ENCODE results near the gene HK3.

Gene HK3

GRCh38 chr5:176895831-176896230 is 3.3 kb downstream of the HK3 start:
- H3K9me3 ChIP-seq (replicated peaks; ENCODE audit: insufficient read depth, low read length), result no peaks in the 10 kb centered on the region

DNA sequence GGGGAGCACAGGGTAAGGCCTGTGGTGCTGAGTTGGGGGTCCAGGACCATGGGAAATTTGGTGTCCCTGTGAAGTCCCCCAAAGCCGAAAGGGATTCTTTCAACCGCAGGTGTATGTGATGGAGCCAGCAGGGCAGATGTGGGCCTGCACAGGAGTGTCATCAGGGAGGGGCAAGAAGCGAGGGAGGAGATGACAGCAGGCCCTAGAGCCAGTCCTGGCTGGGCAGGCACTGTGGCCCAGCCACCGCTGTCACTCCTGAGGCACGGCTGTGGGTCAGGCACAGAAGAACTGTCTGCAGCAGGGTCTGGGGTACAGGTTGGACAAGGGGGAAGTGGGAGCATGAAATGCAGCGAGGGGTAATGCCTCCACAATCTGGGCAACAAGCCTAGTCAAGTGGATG is 4.8 kb downstream of the HK3 start:
- Histone ChIP-seq H3K79me2 (ENCODE audit: low read length) (no peaks in the 10 kb centered on the region), H3K9ac (ENCODE audit: low read length) (no peak overlapping the region), H3K36me3 (replicated peaks; ENCODE audit: insufficient read depth, low read length) (no peaks in the 10 kb centered on the region), H3K4me3 (ENCODE audit: low read length) (no peak overlapping the region), H3K9me3 (replicated peaks; ENCODE audit: insufficient read depth, low read length) (no peaks in the 10 kb centered on the region), H3K9me2 (replicated peaks; ENCODE audit: insufficient read depth, low read length) (no peaks in the 10 kb centered on the region), H4K20me1 (ENCODE audit: insufficient read depth, low read length) (no peaks in the 10 kb centered on the region), H3K27me3 (replicated peaks; ENCODE audit: insufficient read depth, low read length) (peaks cover 8% of the 10 kb centered on the region), H3K4me2 (ENCODE audit: low read depth, low read length) (no peak overlapping the region), H2AFZ (ENCODE audit: low read length) (no peak overlapping the region), H3K27ac (ENCODE audit: low read length) (no peak overlapping the region), H3K4me1 (ENCODE audit: low read length) (no peaks in the 10 kb centered on the region), H3F3A (ENCODE audit: insufficient read depth, low read length) (no peaks in the 10 kb centered on the region)
- no peak for DNase-seq
- TF ChIP-seq EZH2 (optimal IDR thresholded peaks at IDR 0.05; ENCODE audit: low read depth, low read length) (no peak), EZH2phosphoT487 (IDR thresholded peaks at IDR 0.05; ENCODE audit: low read length) (no peak)

More at GRCh38 chr5:176895831-176896230, 3.3 kb downstream of the HK3 start:
- Histone ChIP-seq H3K4me1 (ENCODE audit: low read length) (no peaks in the 10 kb centered on the region), H3K27ac (ENCODE audit: low read length) (no peak overlapping the region), H3K27me3 (replicated peaks; ENCODE audit: insufficient read depth, low read length) (peaks cover 6% of the 10 kb centered on the region), H3K4me3 (ENCODE audit: low read length) (no peak overlapping the region), H3K9me2 (replicated peaks; ENCODE audit: insufficient read depth, low read length) (no peaks in the 10 kb centered on the region), H3F3A (ENCODE audit: insufficient read depth, low read length) (no peaks in the 10 kb centered on the region), H3K9ac (ENCODE audit: low read length) (no peak overlapping the region), H4K20me1 (ENCODE audit: insufficient read depth, low read length) (no peaks in the 10 kb centered on the region), H3K36me3 (replicated peaks; ENCODE audit: insufficient read depth, low read length) (no peaks in the 10 kb centered on the region), H3K4me2 (ENCODE audit: low read depth, low read length) (no peak overlapping the region), H3K79me2 (ENCODE audit: low read length) (no peaks in the 10 kb centered on the region), H2AFZ (ENCODE audit: low read length) (no peak overlapping the region)
- no peak for TF ChIP-seq EZH2 (optimal IDR thresholded peaks at IDR 0.05; ENCODE audit: low read depth, low read length)
- no peak for TF ChIP-seq EZH2phosphoT487 (IDR thresholded peaks at IDR 0.05; ENCODE audit: low read length)
- no peak for TF ChIP-seq CTCF (IDR thresholded peaks at IDR 0.05; ENCODE audit: low read length)
- no peak for DNase-seq

GRCh38 chr5:176892663-176893062 is 6.5 kb downstream of the HK3 start:
- Histone ChIP-seq H3K9ac (ENCODE audit: low read length) (no peak overlapping the region), H3K9me3 (replicated peaks; ENCODE audit: insufficient read depth, low read length) (no peaks in the 10 kb centered on the region), H3K4me2 (ENCODE audit: low read depth, low read length) (no peak overlapping the region), H4K20me1 (ENCODE audit: insufficient read depth, low read length) (no peaks in the 10 kb centered on the region), H3K27me3 (replicated peaks; ENCODE audit: insufficient read depth, low read length) (peaks cover 24% of the 10 kb centered on the region), H3K36me3 (replicated peaks; ENCODE audit: insufficient read depth, low read length) (no peaks in the 10 kb centered on the region), H3K4me1 (ENCODE audit: low read length) (no peaks in the 10 kb centered on the region), H3K79me2 (ENCODE audit: low read length) (no peaks in the 10 kb centered on the region), H3K4me3 (ENCODE audit: low read length) (no peak overlapping the region), H3K27ac (ENCODE audit: low read length) (no peak overlapping the region), H3K9me2 (replicated peaks; ENCODE audit: insufficient read depth, low read length) (no peaks in the 10 kb centered on the region), H2AFZ (ENCODE audit: low read length) (no peak overlapping the region), H3F3A (ENCODE audit: insufficient read depth, low read length) (no peaks in the 10 kb centered on the region)
- TF ChIP-seq EZH2phosphoT487 (IDR thresholded peaks at IDR 0.05; ENCODE audit: low read length) (no peak), EZH2 (optimal IDR thresholded peaks at IDR 0.05; ENCODE audit: low read depth, low read length) (no peak), CTCF (IDR thresholded peaks at IDR 0.05; ENCODE audit: low read length) (no peak)
- DNase-seq, result no peak

DNA sequence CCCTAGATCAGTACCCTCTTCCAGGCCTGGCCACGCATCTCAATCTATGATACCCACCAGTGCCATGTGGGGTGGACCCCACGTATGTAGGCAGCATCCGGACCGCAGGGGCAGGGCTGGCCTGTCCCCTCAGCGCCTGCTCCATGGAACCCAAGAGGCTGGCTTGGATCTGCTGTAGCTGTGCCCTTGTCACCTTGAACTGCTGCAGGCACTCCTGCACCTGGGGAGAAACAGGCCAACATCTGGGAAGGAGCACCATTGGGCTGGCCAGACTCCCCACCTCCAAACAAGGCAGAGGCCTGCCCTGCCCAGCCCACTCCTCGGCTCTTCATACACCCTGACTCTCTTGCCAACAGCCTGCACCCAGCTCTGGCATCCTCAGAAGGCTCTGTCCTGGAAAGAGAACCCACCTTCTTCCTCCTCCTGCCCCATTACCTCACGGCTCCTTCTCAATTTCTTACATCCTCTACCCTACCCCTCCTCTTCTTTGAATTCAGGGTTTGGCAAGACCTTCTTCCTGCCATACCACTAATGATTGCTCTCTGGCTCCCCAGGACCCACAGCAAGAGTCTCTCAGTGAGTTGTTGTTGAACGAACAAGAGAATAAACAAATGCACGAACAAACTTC is 7.7 kb downstream of the HK3 start:
- Histone ChIP-seq H3K4me3 (ENCODE audit: low read length) (no peak overlapping the region), H3K36me3 (replicated peaks; ENCODE audit: insufficient read depth, low read length) (no peaks in the 10 kb centered on the region), H3K9me3 (replicated peaks; ENCODE audit: insufficient read depth, low read length) (no peaks in the 10 kb centered on the region), H3K4me2 (ENCODE audit: low read depth, low read length) (no peak overlapping the region), H3K27me3 (replicated peaks; ENCODE audit: insufficient read depth, low read length) (peaks cover 27% of the 10 kb centered on the region), H3K9me2 (replicated peaks; ENCODE audit: insufficient read depth, low read length) (no peaks in the 10 kb centered on the region), H4K20me1 (ENCODE audit: insufficient read depth, low read length) (no peaks in the 10 kb centered on the region), H3K4me1 (ENCODE audit: low read length) (no peaks in the 10 kb centered on the region), H3F3A (ENCODE audit: insufficient read depth, low read length) (no peaks in the 10 kb centered on the region), H3K9ac (ENCODE audit: low read length) (no peak overlapping the region), H3K27ac (ENCODE audit: low read length) (no peak overlapping the region), H2AFZ (ENCODE audit: low read length) (no peak overlapping the region), H3K79me2 (ENCODE audit: low read length) (no peaks in the 10 kb centered on the region)
- DNase-seq, result no peak
- no peak for TF ChIP-seq CTCF (IDR thresholded peaks at IDR 0.05; ENCODE audit: low read length)
- no peak for TF ChIP-seq EZH2 (optimal IDR thresholded peaks at IDR 0.05; ENCODE audit: low read depth, low read length)
- no peak for TF ChIP-seq EZH2phosphoT487 (IDR thresholded peaks at IDR 0.05; ENCODE audit: low read length)

All from MM.1S (cell line).